SK-N-MC (cell line): Measurements from ENCODE around the gene UNC119B.

Experiments used
- EZH2 ChIP-seq: fragments of 200-600 bp; sonication (generic); IDR thresholded peaks from one replicate; pipeline ENCODE4 v1.6.1; 2017; ENCODE audit warnings: antibody characterized with exemption
- POLR2AphosphoS5 ChIP-seq: IDR thresholded peaks from 2 replicates; pipeline ENCODE4 v1.6.1; 2012; ENCODE audit warnings: mild to moderate bottlenecking, low read depth, low read length, borderline replicate concordance

DNA sequence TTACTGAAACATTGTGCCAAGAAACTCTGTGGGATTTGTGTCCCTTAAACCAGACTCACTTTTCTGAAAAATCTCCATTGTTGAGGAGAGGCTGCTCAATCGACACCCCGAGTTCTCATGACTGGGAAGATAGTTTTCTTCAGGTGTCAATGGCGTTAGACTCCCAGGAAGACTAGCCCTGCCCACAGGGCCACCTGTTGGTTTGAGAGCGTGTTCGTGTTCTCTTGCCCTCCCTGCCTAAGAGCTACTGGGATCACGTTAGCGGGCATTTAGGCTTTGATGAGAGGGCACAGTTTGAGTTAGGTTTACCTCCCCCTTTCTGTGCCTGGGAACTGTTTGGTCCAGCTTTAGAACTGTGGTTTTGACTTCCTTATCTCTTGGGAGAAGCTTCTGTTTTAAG lies 10.7 kb upstream of the UNC119B start:
- TF ChIP-seq POLR2AphosphoS5 = no peak
- no peak for TF ChIP-seq EZH2
